Activated naive CD4-positive, alpha-beta T cell (primary cell): ENCODE data around the gene CCDC69.
A peak's percentile ranks its signal among the peaks of the same experiment; 100 is the strongest.
"Not testable (repeated sequence)": the region's sequence is repeated elsewhere in the genome, so short reads cannot be mapped to it uniquely, and the experiment has no call there.

Experiments
- DNase-seq, 4 experiments: peaks; one replicate each; lab custom pipeline; 2025; lab: John Stamatoyannopoulos, UW

The CCDC69 gene

DNA sequence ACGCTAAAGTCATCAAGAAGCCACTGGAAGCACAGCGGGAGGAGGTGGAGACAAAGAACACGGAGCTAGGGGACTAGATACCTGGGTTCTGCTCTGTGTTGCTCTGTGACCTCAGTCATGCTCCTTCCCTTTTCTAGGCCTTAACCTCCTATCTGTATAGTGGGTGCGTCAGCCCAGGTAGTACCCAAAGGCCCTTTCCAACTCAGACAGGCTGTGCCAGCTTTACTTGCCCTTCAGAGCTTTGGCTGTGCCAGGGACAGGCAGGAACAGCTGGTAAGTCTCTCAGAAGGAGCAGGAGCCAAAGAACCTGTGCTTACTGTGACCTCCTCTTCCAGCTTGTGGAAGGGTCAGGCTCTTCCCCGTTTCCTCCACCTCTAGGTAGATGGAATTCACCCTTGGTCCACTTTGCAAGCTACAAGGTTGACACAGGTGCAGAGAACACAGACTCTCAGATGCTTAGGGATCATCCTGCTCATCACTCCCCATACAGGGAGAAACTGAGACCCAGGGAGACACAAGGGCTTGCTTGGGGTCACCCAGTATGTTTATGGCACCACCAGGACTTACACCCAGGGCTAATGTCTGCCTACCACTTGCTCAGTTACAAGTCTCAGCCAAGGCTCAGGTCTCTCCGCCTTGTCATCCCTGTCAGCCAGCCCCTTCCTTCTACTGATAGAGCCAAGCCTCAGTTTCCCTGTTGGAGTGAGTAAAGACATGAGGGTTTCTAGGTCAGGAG is 1.7 kb downstream of the CCDC69 start:
- no peak for DNase-seq

DNA sequence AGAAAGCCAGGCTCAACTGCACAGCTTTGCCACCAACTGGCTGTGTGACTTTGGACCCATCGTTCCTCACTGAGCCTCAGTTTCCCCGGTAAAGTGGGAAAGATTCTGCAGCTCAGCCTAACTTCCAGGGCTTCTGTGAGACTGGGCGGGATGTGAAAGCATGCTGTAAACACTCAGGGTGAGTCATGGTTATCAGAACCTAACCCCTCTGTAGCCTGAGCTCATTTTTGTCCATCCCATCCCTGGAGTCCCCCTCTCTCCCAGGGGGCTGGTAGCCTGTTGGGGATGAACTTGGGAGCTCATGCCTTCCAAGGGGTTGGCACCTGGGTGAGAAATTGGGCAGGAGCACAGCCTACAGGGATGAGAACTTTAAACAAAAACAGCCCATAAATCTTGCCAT is 2.3 kb downstream of the CCDC69 start:
- no peak for DNase-seq

DNA sequence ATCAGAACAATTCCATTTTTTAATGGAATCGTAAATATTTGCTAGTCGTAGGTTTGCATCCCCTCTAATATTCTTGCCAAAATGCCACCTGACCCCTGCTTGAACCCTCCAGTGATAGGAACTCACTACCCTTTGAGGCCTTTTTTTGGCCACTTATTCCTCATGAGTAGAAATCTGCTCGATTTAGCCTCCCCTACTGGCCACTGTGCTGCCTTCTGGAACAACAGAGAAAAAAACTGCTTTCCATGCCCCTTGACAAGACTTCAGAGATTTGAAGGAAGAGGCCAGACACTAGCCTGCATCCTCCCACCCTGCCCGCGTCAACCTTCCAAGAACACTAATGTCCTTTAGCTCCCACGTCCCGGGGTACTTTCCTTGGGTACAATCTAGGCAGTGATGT is 4.1 kb downstream of the CCDC69 start:
- DNase-seq, result no peak

DNA sequence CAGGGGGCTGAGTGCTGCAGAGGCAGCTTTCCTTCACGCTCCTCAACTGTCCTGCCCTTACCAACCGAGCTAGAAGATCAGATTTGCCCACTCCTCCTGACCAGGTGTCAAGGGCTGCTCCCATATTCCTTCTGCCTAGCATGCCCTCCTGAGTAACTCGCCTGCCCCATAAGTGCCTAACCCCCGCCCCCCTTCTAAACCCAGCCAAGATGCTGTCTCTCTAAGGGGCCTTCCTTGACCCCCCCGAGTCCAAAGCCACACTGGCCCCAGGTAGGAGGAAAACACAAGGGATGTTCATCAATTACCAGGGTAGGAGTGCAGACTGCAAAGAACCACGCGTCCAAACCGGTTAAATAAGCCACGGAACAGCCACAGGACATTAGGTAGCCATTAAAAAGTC is 4.8 kb downstream of the CCDC69 start:
- DNase-seq, result no peak

DNA sequence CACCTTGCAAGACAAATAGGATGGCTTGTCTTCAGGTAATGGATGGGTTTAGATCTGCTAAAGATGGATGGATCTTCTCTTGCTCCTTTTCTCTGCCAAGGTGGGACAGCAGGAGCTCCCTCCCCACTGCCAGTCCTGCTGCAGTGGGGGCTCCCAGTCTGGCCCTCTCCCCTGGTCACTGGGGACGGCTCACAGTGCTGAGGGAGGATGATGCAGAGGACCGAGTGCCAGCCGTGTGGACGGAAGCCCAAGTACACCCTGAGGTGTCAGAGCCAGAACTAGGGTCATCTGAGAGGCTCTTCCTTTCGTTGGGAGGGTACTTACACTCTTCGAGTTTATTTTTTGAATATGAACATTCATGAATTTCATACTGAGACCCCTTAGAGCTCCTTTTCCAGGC is 5.7 kb downstream of the CCDC69 start:
- no peak for DNase-seq

DNA sequence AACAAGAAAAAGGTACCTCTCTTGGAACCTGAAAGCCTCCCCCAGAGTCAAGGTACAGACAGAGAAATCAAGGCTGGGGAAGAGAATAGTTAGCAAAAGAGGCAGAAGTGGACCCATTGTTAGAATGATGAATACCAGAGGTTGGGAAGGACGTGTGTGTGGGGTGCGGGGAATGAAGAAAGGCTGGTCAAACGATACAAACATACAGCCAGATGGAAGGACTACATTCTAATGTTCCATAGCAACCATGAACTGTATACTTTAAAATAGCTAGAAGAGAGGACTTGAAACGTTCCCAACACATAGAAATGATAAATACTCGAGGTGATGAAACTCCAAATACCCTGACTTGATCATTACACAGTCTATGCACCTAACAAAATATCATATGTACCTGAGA is 7.1 kb downstream of the CCDC69 start:
- DNase-seq, result no peak

DNA sequence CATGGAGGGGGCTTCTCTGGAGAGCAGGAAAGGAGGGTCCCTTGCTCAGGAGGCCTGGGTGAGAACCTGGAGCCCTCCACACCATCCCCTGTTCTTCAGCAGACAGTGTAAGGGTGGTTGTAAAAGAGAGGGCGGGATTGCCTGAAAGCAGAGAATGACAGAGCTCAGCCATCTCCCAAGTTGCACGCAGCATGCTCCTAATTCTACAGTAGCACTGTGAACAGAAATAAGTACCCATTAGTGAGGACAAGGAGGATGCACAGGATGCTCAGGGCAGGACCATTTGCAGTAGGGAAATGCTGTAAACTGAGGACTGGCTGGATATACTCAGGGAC is 8.4 kb downstream of the CCDC69 start:
- DNase-seq, result no peak

DNA sequence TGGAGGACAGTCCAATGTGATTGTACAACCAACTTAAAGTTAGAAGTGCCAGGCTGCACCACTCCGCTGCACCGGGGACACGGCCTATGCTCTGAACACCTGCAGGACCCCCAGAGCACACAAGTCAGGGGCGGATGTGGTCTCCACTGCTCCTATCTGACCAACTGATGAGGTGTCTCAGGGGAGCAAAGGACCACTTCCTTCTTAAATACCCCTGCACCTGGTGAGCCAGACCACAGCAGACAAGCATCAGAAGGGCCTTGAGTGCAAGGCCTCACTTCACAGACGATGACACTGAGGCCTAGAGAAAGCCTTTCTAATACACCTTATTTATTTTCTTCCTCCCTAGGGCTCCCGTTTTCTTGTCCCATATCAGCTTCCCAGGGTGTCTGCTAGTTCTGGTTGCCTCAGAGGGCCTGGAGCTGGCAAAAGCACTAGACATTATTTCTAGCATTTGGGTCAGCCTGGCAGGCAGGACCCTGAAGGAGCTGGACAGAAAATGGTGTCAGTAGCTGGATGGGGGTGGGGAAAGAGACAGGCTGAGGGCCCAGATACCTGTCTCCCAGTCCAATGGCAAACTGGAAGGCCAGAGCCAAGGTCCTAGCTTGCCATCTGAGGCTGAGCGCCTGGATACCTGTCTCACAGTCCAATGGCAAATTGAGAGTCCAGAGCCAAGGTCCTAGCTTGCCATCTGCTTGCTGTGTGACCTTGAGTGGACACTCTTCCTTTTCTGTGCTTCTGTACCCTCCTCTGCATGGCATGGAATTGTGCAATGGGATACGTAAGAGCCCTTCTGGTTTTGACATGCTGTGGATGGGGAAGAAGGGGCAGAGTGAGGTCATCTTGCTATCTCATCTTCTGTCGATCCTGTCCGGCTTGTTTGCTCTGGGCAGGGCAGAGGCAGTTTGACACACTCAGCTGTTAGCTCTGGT is 9.0 kb downstream of the CCDC69 start:
- no peak for DNase-seq

DNA sequence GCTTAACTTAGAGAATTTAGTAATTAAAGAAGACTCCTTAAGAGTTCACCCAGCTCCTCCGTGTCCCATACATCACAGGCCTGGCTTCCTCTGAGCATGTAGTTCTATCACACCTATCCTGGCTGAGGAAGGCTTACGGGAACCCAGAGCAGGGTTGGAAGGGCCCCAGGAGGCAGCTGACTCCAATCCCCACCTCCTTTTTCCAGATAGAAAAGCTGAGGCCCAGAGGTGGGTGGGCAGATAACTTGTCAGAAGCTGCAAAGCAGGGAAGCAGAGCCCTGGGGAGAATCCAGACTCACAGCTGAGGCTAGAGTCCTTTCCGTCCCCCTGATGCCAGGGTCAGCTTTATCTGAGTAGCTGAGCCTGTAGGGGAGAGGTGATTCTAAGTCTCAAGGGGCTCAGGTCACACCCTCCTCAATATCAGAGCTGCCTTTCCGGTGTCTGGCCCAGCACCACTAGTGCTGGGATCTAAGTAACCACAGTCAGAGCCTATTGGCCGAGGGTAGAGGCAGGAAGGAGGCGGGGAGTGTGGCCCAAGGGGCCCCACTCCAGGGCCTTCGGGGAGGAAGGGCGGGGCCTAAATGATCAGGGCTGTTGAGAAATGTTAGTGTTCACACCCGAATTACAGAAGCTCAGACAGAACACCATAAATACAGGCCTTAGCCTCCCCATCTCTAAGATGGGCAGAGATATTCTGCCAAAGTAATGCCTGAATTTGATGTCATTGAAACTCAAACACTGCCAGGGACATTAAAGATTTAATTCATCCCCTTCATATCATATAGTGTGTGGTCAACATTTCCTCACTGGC is 9.9 kb downstream of the CCDC69 start:
- DNase-seq, result peak in 3 of 4 experiments; percentile 28 to 75 (median 69)

DNA sequence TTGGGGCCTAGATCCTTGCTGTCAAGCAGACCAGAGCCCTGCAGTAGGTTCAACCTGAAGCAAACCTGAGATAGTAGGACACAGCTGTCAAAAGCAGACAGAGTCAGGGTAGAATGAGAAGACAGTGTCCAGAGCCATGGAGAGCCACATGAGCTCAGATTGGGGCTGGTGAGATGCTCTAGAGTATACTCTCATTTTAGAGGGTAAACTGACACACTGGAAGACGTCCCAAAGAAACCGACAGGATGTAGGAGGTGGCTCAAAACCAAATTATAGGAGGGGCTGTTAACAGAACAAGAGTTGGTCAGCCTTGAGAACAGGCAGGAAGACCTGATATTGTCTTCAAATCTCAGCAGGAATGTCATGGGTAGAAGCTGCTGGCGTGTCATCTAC is 11.5 kb downstream of the CCDC69 start:
- no peak for DNase-seq

DNA sequence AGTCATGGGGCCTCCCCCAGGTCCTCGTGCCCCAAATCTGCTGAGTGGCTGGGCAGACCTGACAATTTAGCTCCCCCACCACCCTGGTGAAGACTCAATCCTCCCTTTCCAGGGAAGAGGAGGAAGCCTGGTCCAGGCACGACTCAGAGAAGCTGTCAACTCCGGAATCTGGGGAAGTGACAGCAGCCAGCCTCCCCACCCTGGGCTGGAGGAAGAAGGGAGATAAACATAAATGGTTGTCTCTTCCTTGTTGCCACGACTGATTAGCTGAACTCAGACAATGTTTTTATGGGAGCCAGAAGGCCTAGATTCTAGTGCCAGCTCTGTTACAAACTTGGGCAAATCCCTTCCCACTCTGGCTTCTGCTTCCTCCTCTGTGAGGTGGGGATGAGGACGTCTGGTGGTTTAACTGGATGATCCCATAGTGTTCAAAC is 15.4 kb downstream of the CCDC69 start:
- no peak for DNase-seq

DNA sequence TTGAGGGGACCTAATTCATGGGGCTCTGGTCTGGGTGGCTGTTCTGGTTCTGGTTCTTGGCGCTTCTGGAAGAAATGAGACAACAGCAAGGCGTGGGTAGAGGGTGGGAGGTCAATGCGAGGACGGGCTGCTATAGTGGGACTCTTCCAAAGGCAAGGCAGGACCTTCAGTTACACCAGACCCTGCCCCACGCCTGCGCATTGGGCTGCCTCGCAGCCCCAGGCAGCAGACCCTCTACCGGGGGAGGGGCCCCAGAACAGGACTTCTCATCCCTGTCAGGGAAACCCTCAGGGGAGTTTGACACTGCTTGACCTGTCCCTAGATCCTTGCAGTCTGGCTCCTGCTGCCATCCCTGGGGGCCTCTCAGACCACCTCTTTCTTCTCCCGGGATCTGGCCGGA is 18.5 kb downstream of the CCDC69 start:
- DNase-seq, result no peak

DNA sequence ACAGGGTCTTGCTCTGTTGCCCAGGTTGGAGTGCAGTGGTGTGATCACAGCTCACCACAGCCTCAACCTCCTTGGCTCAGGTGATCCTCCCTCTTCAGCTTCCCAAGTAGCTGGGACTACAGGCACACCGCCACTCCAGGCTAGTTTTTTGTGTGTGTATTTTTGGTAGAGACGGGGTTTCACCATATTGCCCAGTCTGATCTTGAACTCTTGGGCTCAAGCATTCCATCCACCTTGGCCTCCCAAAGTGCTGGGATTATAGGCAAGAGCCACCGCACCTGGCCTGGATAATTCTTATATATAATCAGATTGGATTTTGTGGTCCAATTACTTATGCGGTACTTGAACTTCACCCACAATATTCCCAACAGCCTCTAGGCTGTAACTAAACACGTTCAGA is 19.8 kb downstream of the CCDC69 start:
- no peak for DNase-seq

DNA sequence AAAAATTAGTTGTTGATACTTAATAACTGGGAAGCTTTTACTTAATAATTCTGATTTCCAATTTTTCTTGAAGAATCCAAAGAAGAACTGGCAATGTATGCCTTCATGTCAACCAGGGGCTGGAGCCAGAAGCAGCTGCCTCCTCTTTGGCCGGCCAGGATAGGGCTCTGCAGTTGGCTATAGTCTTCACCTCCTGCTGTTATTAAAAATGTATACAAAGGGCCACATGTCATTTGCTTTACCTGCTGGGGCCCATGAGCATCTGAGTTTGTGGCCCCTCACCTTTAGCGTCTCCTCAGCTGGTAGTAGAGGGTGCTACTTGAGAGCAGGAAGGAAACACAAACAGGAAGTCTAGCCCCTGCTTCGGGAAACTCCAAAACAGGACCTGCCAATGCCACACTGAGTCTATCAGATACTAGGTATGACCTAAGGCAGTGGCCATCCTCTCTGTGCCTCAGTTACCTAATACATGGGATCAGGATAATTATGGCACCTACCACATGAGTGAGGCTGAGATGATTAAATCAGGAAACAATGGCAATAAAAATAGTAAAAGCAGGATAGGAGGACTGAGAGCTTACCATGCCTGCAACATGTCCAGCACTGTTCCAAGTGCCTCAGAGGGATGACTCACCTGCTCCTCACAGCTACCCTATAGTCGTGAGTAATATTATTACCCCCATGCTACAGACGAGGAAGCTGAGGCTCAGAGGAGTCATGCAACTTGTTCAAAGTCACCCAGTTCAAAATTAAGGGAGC is 21.3 kb downstream of the CCDC69 start:
- DNase-seq, result no peak

DNA sequence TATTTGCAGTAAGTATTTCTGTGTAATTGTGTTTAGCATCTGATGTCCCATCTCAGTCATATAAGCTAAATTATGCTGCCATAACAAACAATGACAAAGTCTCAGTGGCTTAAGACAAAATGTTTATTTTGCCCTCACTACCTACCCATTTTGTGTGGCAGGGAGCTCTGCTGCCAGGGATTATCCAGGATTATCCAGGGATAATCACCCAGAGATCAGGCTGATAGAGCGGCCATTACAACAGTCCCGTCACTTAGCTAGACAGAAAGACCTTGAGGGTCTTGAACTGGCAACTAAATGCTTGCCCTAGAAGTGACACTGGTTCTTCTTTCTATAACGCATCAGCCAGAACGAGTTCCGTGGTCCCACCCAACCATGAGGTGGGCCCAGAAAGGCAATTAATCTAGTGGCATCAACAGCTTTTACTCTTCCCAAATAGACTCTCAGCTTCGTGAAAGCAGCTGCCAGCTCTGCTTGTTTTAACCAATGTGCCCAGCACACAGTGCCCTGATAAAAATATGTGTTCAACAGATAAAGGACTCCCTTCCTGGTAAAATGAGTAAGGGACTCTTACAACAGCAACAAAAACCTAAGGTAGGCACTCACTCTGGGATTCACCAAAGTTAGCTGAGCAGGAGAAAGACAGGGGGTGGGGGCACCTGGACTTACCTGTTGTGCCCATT is 22.8 kb downstream of the CCDC69 start:
- no peak for DNase-seq

DNA sequence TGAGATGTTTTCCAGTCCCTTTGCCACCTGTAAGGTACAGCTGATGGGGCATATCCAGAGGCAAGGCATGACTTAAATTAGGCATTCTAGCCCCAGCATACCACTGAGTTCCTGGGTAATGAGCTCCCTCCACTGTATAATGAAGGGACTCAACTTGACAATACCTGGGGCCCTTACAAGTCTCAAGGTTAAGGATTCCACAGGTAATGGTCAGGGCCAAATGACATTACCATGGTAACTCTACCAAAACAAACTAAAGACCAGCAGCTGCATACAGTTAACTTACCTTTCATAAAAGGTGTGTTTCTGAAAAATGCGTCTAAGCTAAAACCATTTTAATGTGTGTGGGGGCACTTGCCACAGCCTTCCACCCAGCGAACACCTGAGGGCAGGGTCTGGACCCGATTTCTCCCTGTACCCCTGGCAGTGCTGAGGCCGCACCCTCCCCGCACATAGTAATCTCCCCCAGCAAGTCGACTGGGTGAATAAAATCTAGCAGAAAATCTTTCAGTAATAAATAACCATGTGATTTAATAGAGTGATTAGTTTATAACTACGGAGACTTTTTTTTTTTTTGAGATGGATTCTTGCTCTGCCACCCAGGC is 24.2 kb downstream of the CCDC69 start:
- no peak for DNase-seq

DNA sequence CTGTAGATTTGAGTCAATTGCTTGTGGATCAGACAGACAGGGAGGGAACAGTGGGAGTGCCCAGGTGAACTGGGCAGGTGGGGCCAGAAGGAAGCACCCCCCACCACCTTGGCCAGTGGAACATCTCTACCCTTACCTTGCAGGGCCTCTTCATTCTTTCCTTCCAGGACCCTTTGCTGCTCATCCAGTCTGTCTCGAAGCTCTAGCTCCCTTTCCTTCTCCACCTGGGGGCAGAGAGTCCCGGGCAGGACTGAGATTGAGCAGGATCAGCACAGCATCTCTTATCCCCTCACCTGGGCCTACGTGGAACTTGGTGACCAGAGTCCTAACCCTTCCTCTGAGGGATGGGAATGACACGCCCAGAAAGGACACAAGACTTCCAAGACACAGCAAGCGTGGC is 25.0 kb downstream of the CCDC69 start:
- no peak for DNase-seq

DNA sequence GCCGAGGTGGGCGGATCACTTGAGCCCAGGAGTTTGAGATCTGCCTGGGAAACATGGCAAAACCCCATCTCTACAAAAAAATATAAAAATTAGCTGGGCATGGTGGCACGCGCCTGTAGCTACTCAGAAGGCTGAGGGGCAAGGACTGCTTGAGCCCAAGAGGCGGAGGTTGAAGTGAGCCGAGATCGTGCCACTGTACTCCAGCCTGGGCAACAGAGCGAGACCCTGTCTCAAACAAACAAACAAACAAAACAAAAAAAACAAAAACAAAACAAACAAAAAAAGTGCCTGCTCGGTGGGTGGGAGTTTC is 26.6 kb downstream of the CCDC69 start:
- not testable (repeated sequence) for DNase-seq

DNA sequence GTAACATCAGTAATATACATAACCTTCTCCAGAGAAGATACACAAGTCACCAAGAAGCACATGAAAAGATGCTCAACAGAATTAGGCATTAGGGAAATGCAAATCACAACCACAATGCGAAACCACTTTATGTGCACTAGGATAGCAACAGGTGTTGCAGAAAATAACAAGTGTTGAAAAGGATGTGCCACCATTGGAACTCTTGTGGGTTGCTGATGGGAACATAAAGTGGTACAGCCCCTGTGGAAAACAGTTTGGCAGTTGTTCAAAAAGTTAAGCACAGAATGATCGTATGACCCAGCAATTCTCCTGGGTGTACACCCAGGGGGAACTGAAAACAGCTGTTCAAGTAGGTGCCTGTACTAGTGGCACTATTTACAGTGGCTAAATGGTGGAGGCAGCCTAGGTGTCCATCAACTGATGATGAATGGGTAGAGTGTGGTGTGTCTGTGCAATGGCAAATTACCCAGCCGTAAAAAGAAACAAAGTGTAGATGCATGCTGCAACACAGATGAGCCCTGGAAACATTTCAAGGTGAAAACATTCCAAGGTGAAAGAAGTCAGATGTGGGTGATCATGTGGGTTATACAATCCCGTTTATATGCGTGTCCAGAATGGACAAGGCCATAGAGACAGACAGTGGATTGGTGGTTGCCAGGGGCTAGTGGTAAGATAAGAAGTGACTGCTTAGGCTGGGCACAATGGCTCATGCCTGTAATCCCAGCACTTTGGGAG is 27.2 kb downstream of the CCDC69 start:
- no peak for DNase-seq

DNA sequence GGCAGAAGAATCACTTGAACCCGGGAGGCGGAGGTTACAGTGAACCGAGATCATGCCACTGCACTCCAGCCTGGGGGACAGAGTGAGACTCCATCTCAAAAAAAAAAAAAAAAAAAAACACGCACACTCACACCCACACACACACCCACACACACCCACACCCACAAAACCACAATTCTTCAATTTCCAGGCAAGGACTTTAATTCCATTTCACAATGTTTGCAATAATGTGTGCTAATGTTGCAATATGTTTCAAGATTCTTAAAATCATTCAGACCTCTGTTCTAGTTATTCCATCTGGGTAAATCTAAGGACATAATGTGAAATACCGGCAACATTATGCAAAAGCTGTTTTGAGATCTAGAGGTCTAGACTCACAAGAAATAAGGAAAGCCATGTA is 28.3 kb downstream of the CCDC69 start:
- DNase-seq, result no peak
